ENCODE results near the gene TAS1R3.
A peak's percentile ranks its signal among the peaks of the same experiment; 100 is the strongest.
"Not testable (repeated sequence)": the region's sequence is repeated elsewhere in the genome, so short reads cannot be mapped to it uniquely, and the experiment has no call there.

The TAS1R3 gene

DNA sequence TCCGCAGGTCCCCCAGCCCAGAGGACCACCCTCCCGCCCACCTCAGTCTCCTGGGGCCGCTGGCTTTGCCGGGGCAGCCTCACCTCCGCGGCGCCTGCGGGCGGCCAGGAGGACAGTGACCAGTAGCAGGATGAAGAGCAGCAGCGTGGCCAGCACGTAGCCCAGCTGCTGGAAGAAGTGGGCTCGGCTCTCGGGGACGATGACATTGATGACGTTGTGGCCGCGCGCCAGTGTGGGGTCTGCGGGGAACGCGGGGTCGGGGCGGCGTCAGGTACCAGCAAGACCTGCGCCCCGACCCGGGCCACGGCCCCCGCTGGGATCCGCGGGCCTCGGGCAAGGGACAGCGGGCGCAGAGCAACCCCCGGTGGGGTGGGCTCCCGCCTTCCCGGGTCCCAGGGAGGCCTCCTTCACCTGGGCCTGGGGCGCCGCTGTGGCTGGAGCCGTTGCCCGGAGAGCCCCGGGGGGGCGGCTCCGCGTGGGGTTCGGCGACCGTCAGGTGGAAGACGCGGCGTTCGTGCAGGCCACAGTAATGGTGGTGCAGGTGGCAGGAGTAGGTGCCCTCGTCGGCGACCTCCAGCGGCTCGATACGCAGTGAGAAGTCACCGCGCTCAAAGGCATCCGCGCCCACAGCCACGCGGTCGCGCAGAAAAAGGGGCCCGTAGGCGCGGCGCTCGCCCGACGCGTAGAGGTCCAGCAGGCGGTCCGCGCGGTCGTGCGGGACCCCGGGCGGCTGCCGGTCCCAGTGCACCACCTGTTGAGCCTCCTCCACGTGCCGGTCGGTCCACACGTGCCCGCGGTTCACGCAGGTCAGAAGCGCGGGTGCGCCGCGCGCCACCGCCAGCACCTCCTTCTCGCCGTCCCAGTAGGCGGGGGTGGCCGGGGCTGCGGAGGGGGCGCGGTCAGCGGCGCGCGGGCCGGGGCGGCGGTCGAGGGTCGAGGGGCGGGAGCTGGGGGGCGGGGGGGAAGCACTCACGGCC, 23.5 kb downstream of the TAS1R3 start:
- DNase-seq (ENCODE audit: low spot score) = no peak

DNA sequence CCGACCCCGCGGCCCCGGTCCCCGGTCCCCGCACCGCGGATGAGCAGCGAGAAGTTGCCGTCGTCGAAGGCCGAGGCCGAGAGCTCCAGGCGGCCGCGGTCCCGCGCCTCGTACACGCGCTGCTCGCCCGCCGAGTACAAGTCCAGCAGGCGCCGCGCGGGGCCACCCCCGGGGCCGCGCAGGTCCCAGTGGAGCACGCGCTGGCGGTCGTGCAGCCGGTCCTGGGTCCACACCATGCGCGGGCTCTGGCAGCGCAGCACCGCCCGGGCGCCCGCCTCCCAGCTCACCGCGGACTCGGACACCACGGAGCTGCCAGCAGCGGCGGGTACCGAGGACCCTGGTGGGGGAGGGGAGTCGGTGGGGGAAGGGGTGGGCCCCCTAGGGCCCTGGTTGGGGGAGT, 24.3 kb downstream of the TAS1R3 start:
- peak; percentile 49 for DNase-seq (ENCODE audit: low spot score)

DNA sequence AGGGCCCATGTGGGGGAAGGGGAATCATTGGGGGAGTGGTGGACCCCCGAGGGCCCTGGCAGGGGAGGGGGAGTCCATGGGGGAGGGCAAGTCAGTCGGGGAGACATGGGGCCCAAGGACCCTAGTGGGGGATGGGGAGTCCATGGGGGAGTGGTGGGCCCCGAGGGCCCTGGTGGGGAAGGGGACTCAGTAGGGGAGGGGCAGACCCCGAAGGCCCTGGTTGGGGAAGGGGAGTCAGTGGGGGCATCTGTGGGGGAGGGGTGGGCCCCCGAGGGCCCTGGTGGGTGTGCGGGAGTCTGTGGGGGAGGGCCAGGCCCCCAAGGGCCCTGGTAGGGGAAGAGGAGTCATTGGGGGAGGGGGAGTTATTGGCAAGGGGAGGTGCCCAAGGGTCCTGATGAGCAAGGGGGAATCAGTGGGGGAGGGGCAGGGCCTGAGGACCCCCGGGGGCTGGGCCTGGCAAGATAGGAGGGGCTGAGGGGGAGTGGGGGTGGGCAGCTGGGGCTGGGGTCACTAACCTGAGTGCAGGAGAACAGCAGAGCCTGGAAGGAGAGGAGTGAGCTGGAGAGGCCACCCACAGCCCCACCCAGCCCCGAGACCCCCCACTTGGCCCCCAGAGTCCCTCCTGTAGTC, 25.2 kb downstream of the TAS1R3 start:
- no peak for DNase-seq (ENCODE audit: low spot score)

DNA sequence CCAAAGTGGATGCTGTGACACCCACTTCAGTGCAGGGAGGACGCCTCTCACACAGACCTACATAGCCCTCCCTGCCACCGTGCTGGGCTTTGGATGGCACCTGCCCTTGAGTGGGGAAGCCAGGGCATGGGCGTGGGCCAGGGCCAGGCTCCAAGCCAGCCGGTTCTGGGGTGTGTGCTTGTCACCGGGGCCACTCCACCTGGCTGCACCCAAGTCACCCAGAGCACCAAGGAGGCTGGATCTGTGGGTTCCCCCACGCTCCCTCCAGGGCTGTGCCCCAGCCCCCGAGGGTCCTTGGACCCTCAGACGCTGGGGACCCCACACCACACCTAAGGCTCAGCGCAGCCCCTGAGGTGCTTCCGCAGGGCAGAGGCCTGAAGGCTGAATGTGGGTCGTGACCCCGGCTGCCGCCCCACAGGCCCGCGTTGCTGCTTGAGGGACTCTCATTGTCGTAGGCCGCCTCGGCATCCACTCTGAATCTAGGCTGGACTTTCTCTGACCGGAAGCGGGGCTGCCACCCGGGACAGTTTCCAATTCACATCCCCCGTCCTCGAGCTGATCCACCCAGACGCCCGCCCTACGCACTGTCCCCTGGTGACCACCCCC, 25.8 kb downstream of the TAS1R3 start:
- DNase-seq (ENCODE audit: low spot score) = no peak

DNA sequence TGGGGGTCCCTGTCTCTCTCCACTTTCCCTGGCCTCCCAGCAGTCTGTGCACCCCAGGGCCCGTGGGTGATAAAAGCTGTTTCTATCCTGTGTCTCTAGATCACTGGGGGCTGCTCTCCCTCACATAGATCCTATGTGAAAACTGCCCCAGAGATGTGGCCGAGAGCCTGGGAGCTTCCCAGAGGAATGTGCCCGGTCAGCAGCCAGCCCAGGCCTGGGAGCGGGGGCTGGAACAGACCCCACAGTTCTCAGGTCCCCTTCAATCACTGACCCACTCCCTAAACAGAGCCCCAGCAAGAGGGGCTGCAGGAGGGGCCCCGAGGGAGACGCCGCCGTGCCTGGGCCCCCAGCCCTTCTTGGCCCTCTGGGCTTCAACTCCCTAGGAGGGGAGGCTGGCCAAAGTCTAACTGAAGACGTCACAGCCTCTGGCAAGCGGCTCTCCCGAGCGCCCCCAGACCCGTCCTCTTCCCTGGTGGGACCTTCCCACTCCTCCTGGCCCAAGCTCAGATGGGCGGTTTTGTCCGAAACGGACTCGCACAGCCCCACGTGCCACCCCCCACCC, 26.9 kb downstream of the TAS1R3 start:
- peak; percentile 56 for DNase-seq (ENCODE audit: low spot score)

DNA sequence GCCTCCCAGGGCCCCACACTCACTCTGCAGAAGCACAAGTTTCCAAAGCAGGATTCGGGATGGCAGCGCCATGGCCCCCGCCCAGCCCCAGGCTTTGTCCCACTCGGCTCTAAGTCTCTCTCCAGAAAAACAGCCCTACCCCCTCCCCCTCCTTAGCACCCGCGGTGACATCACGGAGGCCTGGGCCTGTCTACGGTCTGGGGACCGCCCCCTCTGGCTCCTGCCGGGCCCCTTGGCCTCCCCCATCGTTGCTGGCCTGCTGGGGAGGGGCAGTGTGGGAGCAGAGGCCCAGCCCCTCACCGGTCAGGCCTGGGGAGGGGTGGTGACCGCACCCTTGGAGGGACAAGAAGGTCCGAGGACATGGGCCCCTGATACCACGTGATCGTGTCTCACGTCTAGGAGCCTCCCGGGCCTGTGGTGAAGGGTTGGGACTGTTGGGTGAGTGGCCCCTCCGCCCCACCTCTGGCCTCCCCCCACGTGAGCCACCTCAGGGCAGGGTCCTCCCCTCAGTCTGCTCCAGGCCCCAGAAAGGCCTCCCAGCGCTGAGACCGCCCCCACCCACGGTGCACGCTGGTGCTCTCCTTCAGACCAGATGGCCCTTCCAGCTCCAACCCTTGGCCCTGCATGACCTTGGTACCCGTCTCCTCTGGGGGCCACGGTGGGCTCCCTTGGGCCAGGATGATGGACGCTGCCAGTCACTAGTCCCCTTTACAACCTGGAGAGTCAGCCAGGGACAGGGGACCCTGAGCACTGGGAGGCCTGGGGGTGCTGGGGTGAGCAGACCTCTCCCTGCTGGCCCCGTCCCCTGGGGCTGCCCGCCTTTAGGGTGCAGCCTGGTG, 27.6 kb downstream of the TAS1R3 start, which contains the start of gene MXRA8:
MXRA8 (minus strand) TSS at position 123 of the 839 bp plus-strand sequence; CDS start at position 72, 51 bp downstream.
- peak; percentile 93 for DNase-seq (ENCODE audit: low spot score)

DNA sequence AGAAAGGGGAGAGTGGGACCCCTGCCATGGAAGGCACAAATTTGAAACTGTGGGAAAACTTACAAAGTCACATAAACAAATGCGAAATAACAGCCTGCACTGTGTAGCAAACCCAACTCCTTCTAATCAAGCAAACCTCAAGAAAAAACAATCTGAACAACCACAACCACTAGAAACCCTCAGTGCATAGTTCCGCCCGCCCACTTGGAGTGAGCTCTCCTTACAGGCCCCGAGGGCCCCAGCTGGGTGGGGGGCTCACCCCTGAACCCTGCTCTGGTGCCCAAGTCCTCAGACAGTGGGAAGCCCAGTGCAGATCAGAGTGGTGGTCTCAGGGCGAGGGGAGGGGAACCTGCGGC, 28.2 kb downstream of the TAS1R3 start:
- peak; percentile 75 for DNase-seq (ENCODE audit: low spot score)

DNA sequence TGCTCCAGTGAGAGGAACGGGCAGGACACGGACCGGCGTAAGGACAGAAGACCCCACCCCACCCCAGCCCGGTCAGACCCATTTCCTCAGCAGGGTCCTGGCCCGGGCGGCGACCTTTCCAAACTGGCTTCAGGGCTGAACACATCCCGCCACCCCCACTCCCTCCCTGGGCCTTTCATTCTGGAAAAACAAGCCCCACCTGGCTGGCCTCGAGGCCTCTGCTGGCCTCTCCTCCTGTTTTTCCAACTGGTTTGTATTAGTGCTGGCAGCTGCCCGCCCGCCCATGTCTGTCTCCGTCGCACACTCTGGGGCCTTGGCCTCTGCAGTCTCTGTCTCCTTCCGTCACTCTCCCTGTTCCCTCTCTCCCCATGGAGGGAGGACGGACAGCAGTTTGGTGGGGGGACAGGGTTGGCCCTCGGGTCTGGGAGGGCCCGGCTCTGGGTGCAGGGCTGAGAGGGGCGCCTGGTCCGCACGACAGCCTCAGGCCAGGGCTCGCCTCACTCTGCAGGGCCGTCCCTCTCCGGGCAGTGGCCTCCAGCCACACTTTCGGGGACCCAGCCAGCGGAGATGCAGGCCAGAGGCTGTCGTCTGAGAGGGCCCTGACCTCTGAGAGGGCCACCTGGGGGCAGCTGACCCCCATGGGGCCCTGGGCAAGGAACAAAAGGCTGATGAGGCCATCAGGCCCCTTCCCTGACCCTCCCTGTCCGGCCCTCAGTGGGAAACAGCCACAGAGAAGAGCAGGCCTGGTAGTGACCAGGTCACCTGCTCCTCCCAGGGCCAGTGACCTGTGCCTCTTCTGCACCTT, 28.8 kb downstream of the TAS1R3 start:
- peak; percentile 77 for DNase-seq (ENCODE audit: low spot score)

DNA sequence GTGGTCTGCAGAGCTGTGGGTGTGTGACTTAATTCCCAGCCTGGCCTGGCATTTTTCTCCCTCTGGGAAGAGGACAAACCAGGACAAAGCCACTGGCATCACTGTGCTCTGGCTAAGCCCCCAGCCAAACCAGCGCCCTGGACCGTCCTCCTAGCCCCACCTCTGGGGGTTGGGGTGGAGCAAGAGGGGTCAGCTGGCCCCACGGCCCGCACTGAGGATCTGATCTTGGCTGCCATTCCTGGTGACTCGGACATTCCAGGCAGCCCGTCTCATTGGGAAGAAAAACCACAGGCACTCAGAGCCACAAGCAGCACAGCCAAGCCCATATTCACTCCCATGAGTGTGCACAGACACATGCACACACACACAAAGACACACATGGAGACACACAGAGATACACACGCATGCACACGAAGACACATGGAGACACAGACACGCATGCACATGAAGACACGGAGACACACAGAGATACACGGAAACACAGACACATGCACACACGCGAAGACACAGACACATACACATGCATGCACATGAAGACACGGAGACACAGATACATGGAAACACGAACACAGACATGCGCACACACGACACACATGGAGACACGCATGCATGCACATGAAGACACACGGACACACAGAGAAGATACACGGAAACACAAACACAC, 29.6 kb downstream of the TAS1R3 start:
- peak; percentile 95 for DNase-seq (ENCODE audit: low spot score)

DNA sequence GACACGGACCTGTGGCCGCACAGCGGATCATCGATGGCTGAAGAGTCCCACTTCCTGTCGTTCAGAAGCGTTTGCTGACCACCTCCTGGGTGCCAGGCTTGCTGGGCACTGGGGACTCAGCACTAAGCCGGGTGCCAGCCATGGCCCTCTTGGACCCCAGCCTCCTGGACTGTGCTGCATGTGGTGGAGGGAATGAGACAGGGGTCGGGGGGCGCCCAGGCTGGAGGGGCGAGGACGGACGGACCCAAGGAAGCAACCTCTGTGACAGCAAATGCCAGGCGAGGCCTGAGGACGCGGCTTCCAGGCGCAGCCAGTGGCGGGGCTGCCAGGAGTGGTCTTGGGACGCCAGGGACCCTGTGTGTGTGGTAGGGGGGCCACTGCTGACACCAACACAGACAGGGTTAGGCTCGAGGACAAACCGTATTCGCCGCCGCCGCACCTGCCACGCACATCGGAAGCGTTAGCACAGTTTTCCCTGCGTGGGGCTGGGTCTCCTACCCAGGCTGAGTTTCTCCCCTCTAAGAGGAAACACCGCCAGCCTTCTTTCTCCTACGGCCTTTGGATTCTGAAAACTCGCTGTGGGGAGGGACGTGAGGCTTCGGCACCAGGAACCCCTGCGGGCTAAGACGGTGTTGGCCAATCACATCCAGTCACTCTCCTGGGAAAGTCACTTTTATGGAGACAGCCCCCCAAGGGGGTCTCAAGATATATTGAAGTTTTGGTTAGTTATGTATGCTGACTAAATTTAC, 30.3 kb downstream of the TAS1R3 start:
- DNase-seq (ENCODE audit: low spot score) = no peak

DNA sequence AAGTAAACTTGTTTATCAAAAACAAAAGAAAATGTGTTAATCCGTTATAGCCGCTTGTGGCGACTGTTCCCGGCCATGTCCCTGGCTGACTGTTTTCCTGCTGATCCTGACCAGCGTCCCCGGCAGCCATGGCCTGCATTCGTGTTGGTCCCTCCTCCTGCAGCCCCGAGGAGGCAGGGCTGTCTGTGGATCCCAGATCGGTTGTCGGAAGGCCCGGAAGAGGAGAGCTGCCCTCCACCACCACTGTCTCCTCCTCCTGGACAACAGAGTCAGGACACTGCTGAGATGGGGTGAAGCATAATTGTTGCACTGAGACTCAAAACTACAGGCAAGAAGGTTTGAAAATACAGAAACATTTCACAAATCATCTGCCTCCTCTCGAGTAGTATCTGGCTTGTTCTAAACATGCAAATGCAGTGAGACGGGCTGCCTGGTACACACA, 30.9 kb downstream of the TAS1R3 start:
- DNase-seq (ENCODE audit: low spot score) = peak; percentile 90

DNA sequence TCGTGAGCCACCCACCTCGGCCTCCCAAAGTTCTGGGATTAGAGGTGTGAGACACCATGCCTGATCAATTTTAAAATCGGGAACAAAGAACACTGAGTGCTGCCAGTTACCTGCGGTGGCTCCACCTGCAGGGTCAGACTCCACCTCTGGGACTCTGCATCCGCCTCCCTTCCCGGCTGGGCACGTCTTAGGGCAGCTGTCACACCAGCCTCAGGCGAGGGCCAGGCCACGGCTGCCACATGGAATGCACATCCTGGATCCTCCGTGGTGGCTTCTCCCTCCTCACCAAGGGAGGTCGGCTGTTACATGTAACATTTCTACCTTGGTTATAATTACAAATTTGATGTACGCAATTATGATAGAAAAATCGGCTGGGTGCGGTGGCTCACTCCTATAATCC, 33.2 kb downstream of the TAS1R3 start:
- DNase-seq (ENCODE audit: low spot score) = no peak

DNA sequence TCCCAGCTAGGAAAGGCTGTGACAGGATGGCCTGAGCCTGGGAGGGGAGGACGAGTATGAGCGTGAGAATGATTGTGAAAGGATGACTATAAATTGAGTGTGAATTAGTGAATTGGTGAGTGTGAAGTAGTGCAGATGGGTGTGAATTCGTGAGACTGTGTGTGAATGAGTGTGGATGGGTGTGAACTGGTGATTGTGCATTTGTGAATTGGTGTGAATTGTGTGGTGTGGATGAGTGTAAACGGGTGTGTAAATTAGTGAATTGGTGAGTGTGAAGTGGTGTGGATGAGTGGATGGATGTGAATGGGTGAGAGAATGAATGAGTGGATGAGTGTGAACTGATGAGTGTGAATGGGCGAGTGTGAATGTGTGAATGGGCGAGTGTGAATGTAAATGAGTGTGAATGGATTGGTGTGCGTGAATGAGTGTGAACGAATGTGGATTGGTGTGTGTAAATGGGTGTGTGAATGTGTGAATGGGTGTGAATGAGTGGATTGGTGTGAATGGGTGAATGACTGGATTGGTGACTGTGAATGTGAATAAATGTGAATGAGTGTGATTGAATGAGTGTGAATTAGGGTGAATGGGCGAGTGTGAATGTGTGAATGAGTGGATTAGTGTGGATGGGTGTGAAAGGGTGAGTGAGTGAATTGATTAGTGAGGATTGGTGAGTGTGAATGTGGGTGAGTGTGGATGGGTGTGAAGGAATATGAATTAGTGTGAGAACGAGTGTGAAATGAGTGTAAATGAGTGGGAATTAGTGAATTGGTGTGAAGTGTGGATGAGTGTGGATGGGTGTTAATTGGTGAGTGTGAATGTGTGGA, 35.0 kb downstream of the TAS1R3 start:
- no peak for DNase-seq (ENCODE audit: low spot score)

DNA sequence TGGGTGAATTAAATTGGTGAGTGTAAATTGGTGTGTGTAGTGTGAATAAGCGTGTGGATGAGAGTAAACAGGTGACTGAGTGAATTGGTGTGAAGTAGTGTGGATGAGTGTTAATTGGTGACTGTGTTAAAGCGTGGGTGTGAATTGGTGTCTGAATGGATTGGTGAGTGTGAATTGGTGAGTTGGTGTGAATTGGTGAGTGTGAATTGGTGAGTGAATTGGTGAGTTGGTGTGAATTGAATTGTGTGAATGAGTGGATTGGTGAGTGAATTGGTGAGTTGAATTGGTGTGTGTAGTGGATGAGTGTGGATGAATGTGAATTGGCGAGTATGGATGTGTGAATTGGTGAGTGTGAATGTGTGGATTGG, 35.6 kb downstream of the TAS1R3 start:
- DNase-seq (ENCODE audit: low spot score) = no peak

DNA sequence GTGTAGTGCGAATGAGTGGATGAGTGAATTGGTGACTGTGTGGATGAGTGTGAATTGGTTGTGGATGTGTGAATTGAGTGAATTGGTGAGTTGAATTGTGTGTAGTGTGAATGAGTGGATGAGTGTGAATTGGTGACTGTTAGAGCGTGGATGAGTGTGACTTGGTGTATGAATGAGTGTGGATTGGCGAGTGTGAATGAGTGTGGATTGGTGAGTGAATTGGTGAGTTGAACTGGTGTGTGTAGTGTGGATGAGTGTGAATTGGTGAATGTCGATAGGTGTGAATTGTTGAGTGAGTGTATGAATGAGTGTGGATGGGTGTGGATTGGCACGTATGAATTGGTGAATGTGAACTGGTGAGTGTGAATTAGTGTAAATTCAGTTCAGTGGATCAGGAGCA, 36.2 kb downstream of the TAS1R3 start:
- no peak for DNase-seq (ENCODE audit: low spot score)

DNA sequence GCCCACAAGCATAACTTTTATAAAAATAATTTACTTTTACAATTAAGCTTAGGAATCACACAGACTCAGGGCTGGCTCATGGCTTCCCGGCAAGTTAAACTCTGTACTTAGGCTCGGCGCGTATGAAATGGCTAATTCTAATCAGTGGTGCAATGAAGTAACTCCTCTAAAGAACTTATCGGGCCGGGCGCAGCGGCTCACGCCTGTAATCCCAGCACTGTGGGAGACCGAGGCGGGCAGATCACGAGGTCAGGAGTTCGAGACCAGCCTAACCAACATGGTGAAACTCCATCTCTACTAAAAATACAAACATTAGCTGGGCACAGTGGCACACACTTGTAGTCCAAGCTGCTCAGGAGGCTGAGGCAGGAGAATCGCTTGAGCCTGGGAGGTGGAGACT, 39.0 kb downstream of the TAS1R3 start:
- not testable (repeated sequence) for DNase-seq (ENCODE audit: low spot score)

DNA sequence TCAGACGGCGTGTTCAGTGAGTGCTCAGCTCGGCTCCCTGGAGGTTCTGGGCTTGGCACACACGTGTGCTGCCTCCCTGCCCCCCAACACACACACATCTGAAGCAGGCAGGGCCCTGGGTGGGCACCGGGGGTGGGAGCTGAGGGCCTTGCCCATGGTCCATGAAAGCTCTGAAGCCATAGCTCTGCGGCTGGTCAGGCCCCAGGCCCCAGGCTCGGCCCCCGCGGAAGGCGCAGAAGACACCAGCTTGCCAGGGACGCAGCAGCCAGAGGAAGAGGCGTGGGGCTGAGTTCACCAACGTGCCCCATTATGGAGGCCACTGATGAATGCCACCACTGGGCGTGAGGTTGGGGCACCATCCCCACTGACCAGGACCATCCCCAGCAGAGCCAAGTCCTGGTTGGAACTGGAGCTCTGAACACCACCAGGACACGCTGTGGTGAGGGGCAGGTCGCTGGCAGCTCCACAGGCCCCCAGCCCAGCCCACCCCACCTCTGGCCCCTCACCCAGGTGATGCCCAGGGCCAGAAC, 39.8 kb downstream of the TAS1R3 start:
- DNase-seq (ENCODE audit: low spot score) = no peak

DNA sequence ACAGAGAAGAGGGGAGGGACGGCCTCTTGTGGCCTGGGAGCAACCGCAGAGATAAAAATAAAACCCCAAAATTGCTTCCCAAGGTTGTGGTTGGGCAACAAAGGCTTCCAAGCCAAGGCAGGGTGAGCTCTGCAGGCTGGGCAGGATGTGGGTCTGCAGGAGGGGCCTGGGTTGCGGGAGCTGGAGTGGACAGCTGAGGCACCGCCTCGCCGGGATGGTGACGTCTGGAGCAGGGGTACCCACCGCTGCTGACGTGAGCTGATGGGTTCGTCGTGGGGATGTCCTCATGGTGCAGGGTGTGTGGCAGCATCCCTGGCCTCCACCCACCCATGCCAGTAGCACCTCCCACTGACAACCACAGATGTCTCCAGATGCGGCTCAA, 40.3 kb downstream of the TAS1R3 start:
- no peak for DNase-seq (ENCODE audit: low spot score)

Measured in GM03348 (cell line).